Right atrium auricular region (tissue), 2 donors: ENCODE data around the gene SWT1. TPM values are rescaled to one million over a fixed set of nuclear protein-coding genes. Genes with fewer than 3 reads are reported as not detected.
A peak's percentile ranks its signal among the peaks of the same experiment; 100 is the strongest.

ENCODE experiments used
- DNase-seq: peaks from one replicate; pipeline ENCODE4 v3.0.0-alpha.2; 2019; ENCODE audit warnings: low spot score
- H3K27ac ChIP-seq, 2 donors: fragments of 200-600 bp; sonication (generic); 1 replicate in 1 of 2; 2 replicates in 1 of 2; pipeline ENCODE4 v1.5.1; 2016 to 2019
- H3K27me3 ChIP-seq, 2 donors: fragments of 200-600 bp; sonication (generic); one replicate each; pipeline versions ENCODE4 v1.5.1 to v1.6.0; 2017 to 2019
- H3K36me3 ChIP-seq: fragments of 200-600 bp; sonication (generic); one replicate; pipeline ENCODE4 v1.5.1; 2016
- H3K4me1 ChIP-seq, 2 donors: fragments of 200-600 bp; sonication (generic); one replicate each; pipeline versions ENCODE4 v1.5.1 to v1.6.0; 2017 to 2019
- H3K4me3 ChIP-seq, 2 donors: fragments of 200-600 bp; sonication (generic); 1 replicate in 1 of 2; 2 replicates in 1 of 2; pipeline ENCODE4 v1.5.1; 2017 to 2019; ENCODE audit warnings: mild to moderate bottlenecking in 1 of 2, moderate library complexity in 1 of 2
- H3K9me3 ChIP-seq, 2 donors: fragments of 200-600 bp; sonication (generic); one replicate each; pipeline ENCODE4 v1.5.1; 2019
- CTCF ChIP-seq, 2 donors: fragments of 200-600 bp; sonication (generic); IDR thresholded peaks; one replicate each; pipeline ENCODE4 v1.5.1; 2019; ENCODE audit warnings: antibody characterized with exemption in 2 of 2
- total RNA-seq, 2 donors: library from RNA; depleted of rRNA; stranded (reverse); fragments of >200 nt; gene quantifications; one replicate each; pipeline ENCODE4 v1.1.0, GENCODE V29; 2016

The SWT1 gene
- total RNA-seq, 2 donors from 2014 or later, result 4.9 to 6.2 TPM

GRCh38 chr1:185237661-185238060 is 80.7 kb downstream of the SWT1 start:
- TF ChIP-seq CTCF (IDR thresholded peaks at IDR 0.05), result no peak

GRCh38 chr1:185238447-185238846 is 81.5 kb downstream of the SWT1 start:
- H3K4me3 ChIP-seq, result no peak overlapping the region
- no peaks in the 10 kb centered on the region for H3K36me3 ChIP-seq
- no peaks in the 10 kb centered on the region for H3K27me3 ChIP-seq
- TF ChIP-seq CTCF (IDR thresholded peaks at IDR 0.05), result peak; percentile 27 to 57
- no peaks in the 10 kb centered on the region for H3K4me1 ChIP-seq
- DNase-seq, result no peak
- no peak overlapping the region for H3K27ac ChIP-seq
- H3K9me3 ChIP-seq, result no peaks in the 10 kb centered on the region

More at GRCh38 chr1:185237661-185238060, 80.7 kb downstream of the SWT1 start:
- Histone ChIP-seq H3K27ac (no peak overlapping the region), H3K4me3 (no peak overlapping the region), H3K27me3 (no peaks in the 10 kb centered on the region), H3K36me3 (no peaks in the 10 kb centered on the region), H3K9me3 (no peaks in the 10 kb centered on the region), H3K4me1 (no peaks in the 10 kb centered on the region)
- no peak for DNase-seq

GRCh38 chr1:185239861-185240260 is 82.9 kb downstream of the SWT1 start:
- no peaks in the 10 kb centered on the region for H3K27me3 ChIP-seq
- H3K27ac ChIP-seq, result no peak overlapping the region
- no peak for DNase-seq
- H3K36me3 ChIP-seq, result no peaks in the 10 kb centered on the region
- H3K4me3 ChIP-seq, result no peak overlapping the region
- no peaks in the 10 kb centered on the region for H3K9me3 ChIP-seq
- TF ChIP-seq CTCF (IDR thresholded peaks at IDR 0.05), result no peak
- no peaks in the 10 kb centered on the region for H3K4me1 ChIP-seq

GRCh38 chr1:185241127-185241526 is 84.2 kb downstream of the SWT1 start:
- no peak for DNase-seq
- Histone ChIP-seq H3K36me3 (no peaks in the 10 kb centered on the region), H3K4me1 (no peaks in the 10 kb centered on the region), H3K4me3 (no peak overlapping the region), H3K27me3 (no peaks in the 10 kb centered on the region), H3K27ac (no peak overlapping the region), H3K9me3 (no peaks in the 10 kb centered on the region)
- TF ChIP-seq CTCF (IDR thresholded peaks at IDR 0.05), result no peak

GRCh38 chr1:185244015-185244747 is 87.2 kb downstream of the SWT1 start:
- Histone ChIP-seq H3K9me3 (no peaks in the 10 kb centered on the region), H3K27me3 (no peaks in the 10 kb centered on the region), H3K4me3 (no peak overlapping the region), H3K4me1 (no peaks in the 10 kb centered on the region), H3K36me3 (no peaks in the 10 kb centered on the region), H3K27ac (no peak overlapping the region)
- no peak for TF ChIP-seq CTCF (IDR thresholded peaks at IDR 0.05)
- DNase-seq, result no peak

GRCh38 chr1:185245466-185245865 is 88.5 kb downstream of the SWT1 start:
- no peak for DNase-seq
- Histone ChIP-seq H3K27me3 (no peaks in the 10 kb centered on the region), H3K4me1 (no peaks in the 10 kb centered on the region), H3K27ac (no peak overlapping the region), H3K36me3 (no peaks in the 10 kb centered on the region), H3K4me3 (no peak overlapping the region), H3K9me3 (no peaks in the 10 kb centered on the region)
- no peak for TF ChIP-seq CTCF (IDR thresholded peaks at IDR 0.05)
